Measurements from ENCODE around the gene PDE1A. TPM values are rescaled to one million over a fixed set of nuclear protein-coding genes. Genes with fewer than 3 reads are reported as not detected.

Gene PDE1A
- total RNA-seq, 4 donors from 2014 or later, result 72.3 to 101 (median 85.7) TPM

DNA sequence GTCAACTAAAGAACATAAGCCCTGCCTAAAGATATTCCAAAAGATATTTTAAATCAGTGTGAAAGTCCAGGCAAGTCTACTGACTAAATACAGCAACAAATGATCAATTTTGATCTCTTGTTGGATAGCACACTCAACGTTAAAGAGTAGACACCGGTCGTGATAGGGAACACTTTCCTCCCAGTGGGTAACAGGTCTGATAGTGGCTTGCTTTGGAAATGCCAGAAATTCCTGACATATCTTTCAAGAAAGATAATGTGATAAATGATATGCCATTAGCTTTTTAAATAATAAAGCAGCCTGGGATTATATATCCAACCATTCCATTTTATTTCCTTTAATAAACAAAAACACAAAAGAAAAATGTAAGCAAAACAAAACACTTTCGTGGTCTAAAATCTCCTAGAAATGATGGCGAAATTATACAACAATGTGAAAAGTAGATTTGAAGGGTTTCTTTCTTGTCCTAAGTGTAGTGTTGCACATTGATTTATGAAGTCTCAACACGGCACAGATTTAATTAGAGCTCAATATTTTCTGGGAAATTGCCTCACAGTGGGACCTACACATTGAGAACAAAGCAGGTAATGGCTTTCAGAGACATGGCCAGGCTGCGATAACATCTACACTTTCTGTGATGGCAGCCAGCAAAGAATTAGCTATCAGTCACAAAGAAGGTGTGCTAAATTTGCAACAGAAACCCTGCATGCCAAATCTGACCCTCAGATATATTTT lies 282.6 kb downstream of the PDE1A start:
- WGBS, 2 donors, result 79% methylated on average over 7 of the region's 7 CpGs
- no peak for DNase-seq
- H3K27ac ChIP-seq, result no peak overlapping the region
- intact Hi-C loops (cut with DNase I), result no loop called here
- TF ChIP-seq, protein P1, sequence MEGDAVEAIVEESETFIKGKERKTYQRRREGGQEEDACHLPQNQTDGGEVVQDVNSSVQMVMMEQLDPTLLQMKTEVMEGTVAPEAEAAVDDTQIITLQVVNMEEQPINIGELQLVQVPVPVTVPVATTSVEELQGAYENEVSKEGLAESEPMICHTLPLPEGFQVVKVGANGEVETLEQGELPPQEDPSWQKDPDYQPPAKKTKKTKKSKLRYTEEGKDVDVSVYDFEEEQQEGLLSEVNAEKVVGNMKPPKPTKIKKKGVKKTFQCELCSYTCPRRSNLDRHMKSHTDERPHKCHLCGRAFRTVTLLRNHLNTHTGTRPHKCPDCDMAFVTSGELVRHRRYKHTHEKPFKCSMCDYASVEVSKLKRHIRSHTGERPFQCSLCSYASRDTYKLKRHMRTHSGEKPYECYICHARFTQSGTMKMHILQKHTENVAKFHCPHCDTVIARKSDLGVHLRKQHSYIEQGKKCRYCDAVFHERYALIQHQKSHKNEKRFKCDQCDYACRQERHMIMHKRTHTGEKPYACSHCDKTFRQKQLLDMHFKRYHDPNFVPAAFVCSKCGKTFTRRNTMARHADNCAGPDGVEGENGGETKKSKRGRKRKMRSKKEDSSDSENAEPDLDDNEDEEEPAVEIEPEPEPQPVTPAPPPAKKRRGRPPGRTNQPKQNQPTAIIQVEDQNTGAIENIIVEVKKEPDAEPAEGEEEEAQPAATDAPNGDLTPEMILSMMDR (IDR thresholded peaks at IDR 0.05), result no peak
- TF ChIP-seq POLR2A (IDR thresholded peaks at IDR 0.05), result no peak
- H3K4me1 ChIP-seq, result peaks cover 0 to 7% of the 10 kb centered on the region in 2 donors
- H3K27me3 ChIP-seq, result no peaks in the 10 kb centered on the region
- H3K9me3 ChIP-seq, result no peaks in the 10 kb centered on the region
- H3K4me3 ChIP-seq (replicated peaks in 1 of 3), result no peak overlapping the region
- peaks cover 0 to 4% of the 10 kb centered on the region in 2 donors for H3K36me3 ChIP-seq

- Histone ChIP-seq H3K36me3 (peaks cover 0 to 4% of the 10 kb centered on the region in 2 donors), H3K27me3 (no peaks in the 10 kb centered on the region), H3K9me3 (no peaks in the 10 kb centered on the region), H3K4me1 (no peaks in the 10 kb centered on the region), H3K4me3 (replicated peaks in 1 of 3) (no peak overlapping the region), H3K27ac (no peak overlapping the region)
- TF ChIP-seq, protein P1 (IDR thresholded peaks at IDR 0.05), result no peak
- no peak for TF ChIP-seq POLR2A (IDR thresholded peaks at IDR 0.05)
- DNase-seq, result no peak
- WGBS, 2 donors, result 83 to 91% methylated on average over 6 of the region's 6 CpGs
- intact Hi-C loops (cut with DNase I), result no loop called here
Measured at GRCh38 chr2:182142062-182142461, 284.8 kb downstream of the PDE1A start.

DNA sequence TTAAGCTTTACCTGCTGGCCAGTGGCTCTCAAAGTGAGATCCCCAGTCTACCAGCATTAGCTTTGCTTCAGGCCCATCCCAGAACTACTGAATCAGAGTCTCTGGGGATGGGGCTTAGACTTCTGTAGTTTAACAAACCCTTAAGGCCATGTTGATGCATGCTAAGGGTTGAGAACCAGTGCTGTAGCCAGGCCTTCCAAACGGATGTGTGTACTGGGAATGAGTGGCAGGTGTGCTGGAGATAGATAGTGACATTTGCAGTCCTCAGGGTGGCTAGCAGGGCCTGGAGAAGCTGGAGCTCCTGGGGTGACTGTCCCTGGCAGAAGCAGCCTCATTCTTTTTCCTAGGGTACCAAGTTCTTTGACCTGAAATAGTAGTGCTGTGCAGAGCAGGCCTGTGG lies 292.6 kb downstream of the PDE1A start:
- Histone ChIP-seq H3K27ac (no peak overlapping the region), H3K4me3 (replicated peaks in 1 of 3) (no peak overlapping the region), H3K27me3 (no peaks in the 10 kb centered on the region), H3K4me1 (peaks cover 4 to 14% of the 10 kb centered on the region in 2 donors), H3K36me3 (no peaks in the 10 kb centered on the region), H3K9me3 (no peaks in the 10 kb centered on the region)
- DNase-seq, result no peak
- intact Hi-C loops (cut with DNase I), result no loop called here
- 71 to 78% methylated on average over 1 of the region's 1 CpG for WGBS, 2 donors
- TF ChIP-seq, protein P1 (IDR thresholded peaks at IDR 0.05), result no peak
- TF ChIP-seq POLR2A (IDR thresholded peaks at IDR 0.05), result no peak

DNA sequence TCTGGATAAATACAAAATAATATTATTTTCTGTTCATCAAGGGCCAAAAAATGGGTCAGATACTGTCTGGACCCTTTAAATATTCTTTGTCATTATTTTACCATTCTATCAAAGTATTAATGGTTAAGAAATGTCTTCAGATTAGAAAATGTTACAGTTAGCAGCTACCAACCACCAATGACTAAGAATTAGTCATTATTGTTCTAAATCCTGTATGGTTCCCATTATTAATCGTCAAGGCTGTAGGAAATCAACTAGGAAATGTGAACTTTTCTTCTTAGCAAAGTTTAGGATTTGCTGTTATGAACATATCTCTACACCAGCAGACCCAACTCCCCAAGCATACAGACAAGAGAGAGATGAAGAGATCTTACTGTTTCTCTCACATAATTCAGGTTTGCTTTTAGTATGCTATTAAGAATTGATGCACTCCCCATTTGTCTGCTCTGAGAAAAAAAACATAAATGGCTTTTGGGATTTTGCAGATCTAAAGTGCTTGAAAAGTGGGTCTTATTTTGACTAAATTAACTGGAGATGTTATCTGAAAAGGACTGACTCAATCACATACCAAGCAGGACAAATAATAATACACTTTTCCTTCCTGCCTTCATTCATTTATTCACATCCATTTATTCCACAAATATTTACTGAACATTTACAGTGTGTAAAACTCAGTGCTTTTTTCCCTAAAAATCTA lies 293.5 kb downstream of the PDE1A start:
- Histone ChIP-seq H3K4me1 (peaks cover 4 to 21% of the 10 kb centered on the region in 2 donors), H3K36me3 (no peaks in the 10 kb centered on the region), H3K27me3 (no peaks in the 10 kb centered on the region), H3K4me3 (replicated peaks in 1 of 3) (no peak overlapping the region), H3K27ac (no peak overlapping the region), H3K9me3 (no peaks in the 10 kb centered on the region)
- 75 to 85% methylated on average over 1 of the region's 1 CpG for WGBS, 2 donors
- intact Hi-C loops (cut with DNase I), result no loop called here
- no peak for DNase-seq
- no peak for TF ChIP-seq POLR2A (IDR thresholded peaks at IDR 0.05)
- TF ChIP-seq, protein P1 (IDR thresholded peaks at IDR 0.05), result no peak

DNA sequence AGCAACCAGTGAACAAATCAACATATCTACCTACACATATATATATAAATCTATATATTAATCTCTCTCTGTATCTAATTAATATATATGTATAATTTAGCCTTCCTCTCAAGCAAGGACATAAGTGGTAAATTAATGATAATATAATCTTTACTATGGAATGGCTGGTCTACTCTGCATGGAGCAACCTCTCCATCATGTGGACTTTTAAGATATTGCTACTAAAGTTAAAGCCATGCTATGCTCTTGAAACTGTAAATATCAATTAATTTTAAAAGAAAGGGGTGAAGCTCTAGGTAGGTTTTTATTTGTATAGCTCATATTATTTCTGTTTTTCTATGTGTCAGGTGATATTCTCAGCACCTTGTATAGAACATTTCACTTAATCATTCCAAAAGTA lies 294.2 kb downstream of the PDE1A start:
- Histone ChIP-seq H3K9me3 (no peaks in the 10 kb centered on the region), H3K27me3 (no peaks in the 10 kb centered on the region), H3K27ac (no peak overlapping the region), H3K4me3 (replicated peaks in 1 of 3) (no peak overlapping the region), H3K4me1 (peaks cover 4 to 22% of the 10 kb centered on the region in 2 donors), H3K36me3 (no peaks in the 10 kb centered on the region)
- no peak for DNase-seq
- intact Hi-C loops (cut with DNase I), result no loop called here
- TF ChIP-seq, protein P1 (IDR thresholded peaks at IDR 0.05), result no peak
- no peak for TF ChIP-seq POLR2A (IDR thresholded peaks at IDR 0.05)

All from thyroid gland (tissue), 4 donors.